GM18526 (cell line): ENCODE measurements around the gene TBC1D28.
"Not testable (repeated sequence)": the region's sequence is repeated elsewhere in the genome, so short reads cannot be mapped to it uniquely, and the experiment has no call there.

ENCODE experiments used
- POLR2A ChIP-seq: IDR thresholded peaks from 3 replicates; pipeline ENCODE4 v1.6.1; 2011; ENCODE audit not compliant: insufficient read length; ENCODE audit errors: extremely low read depth

Gene TBC1D28

GRCh38 chr17:18644291-18644690, at the start of gene TBC1D28:
TBC1D28 (minus strand) TSS chr17:18644391; CDS start chr17:18641352, 3,039 bp downstream.
- not testable (repeated sequence) for TF ChIP-seq POLR2A

- not testable (repeated sequence) for TF ChIP-seq POLR2A
Measured at GRCh38 chr17:18681767-18682571, 37.8 kb upstream of the TBC1D28 start, which contains the start of gene FOXO3B. FOXO3B (minus strand) TSS chr17:18682314; CDS start chr17:18681651, 663 bp downstream.

- no peak for TF ChIP-seq POLR2A
Measured at GRCh38 chr17:18626152-18626870, 17.9 kb downstream of the TBC1D28 start.
